Gastrocnemius medialis (tissue), 4 donors: ENCODE measurements around the gene LAMC1. TPM values are rescaled to one million over a fixed set of nuclear protein-coding genes. Genes with fewer than 3 reads are reported as not detected.

ENCODE experiments used
- ATAC-seq, 2 donors: fragments of 150-250 bp; one replicate each; pipeline ENCODE4 v1.9.1; 2016
- DNase-seq, 2 donors: peaks; one replicate each; pipeline ENCODE4 v3.0.0-alpha.2; 2019
- H3K27ac ChIP-seq, 4 donors: fragments of 200-600 bp; sonication (generic); 1 replicate in 1 of 4; 2 replicates in 3 of 4; pipeline ENCODE4 v1.5.1; 2016 to 2018; ENCODE audit warnings: mild to moderate bottlenecking in 2 of 4, moderate library complexity in 1 of 4
- H3K27me3 ChIP-seq, 3 donors: fragments of 200-600 bp; sonication (generic) in 2 of 3; 1 replicate in 1 of 3; 2 replicates in 2 of 3; pipeline versions ENCODE4 v1.5.1 to v1.6.0; 2016 to 2019; ENCODE audit warnings: mild to moderate bottlenecking in 1 of 3, moderate library complexity in 1 of 3
- H3K36me3 ChIP-seq, 2 donors: fragments of 200-600 bp; sonication (generic) in 1 of 2; one replicate each; pipeline ENCODE4 v1.5.1; 2017 to 2018
- H3K4me1 ChIP-seq, 2 donors: fragments of 200-600 bp; sonication (generic) in 1 of 2; one replicate each; pipeline ENCODE4 v1.5.1; 2016 to 2017; ENCODE audit warnings: mild to moderate bottlenecking in 2 of 2
- H3K4me3 ChIP-seq, 4 donors: fragments of 200-600 bp; sonication (generic) in 3 of 4; 1 replicate in 1 of 4; 2 replicates in 3 of 4; pipeline ENCODE4 v1.5.1; 2016 to 2019; ENCODE audit warnings: mild to moderate bottlenecking in 2 of 4
- H3K9me3 ChIP-seq, 3 donors: fragments of 200-600 bp; sonication (generic) in 2 of 3; 1 replicate in 1 of 3; 2 replicates in 2 of 3; pipeline ENCODE4 v1.5.1; 2016 to 2019
- CTCF ChIP-seq, 5 experiments: fragments of 450-650 bp in 3 of 5; fragments of 200-600 bp in 2 of 5; sonication (generic) in 2 of 5; IDR thresholded peaks in 4 of 5; conservative IDR thresholded peaks in 1 of 5; 1 replicate in 4 of 5; 2 replicates in 1 of 5; pipeline ENCODE4 v1.5.1; 2016 to 2019; ENCODE audit warnings: antibody characterized with exemption in 5 of 5, mild to moderate bottlenecking in 3 of 5, moderate library complexity in 3 of 5
- POLR2A ChIP-seq, 2 donors: fragments of 450-650 bp; IDR thresholded peaks; one replicate each; pipeline ENCODE4 v1.6.1; 2017; ENCODE audit warnings: antibody characterized with exemption in 2 of 2, mild to moderate bottlenecking in 2 of 2, moderate library complexity in 2 of 2
- in situ Hi-C, 4 donors: fragments of 200-750 bp; cut with MboI; loops; one replicate each; pipeline versions ENCODE4 v1.15.0 to v1.8.0; 2017; ENCODE audit warnings: low sequenced_read_pairs in 4 of 4
- intact Hi-C: fragments of 100-400 bp; cut with DNase I; formaldehyde crosslinking; loops from one replicate; pipeline ENCODE4 v1.15.1; 2023; ENCODE audit warnings: low total_unique reads
- total RNA-seq, 4 donors: library from RNA; depleted of rRNA; stranded (reverse); fragments of >200 nt; gene quantifications; one replicate each; pipeline versions ENCODE4 v1.1.0 to v1.2.3, GENCODE V29; 2016

LAMC1 gene
- total RNA-seq, 4 donors from 2014 or later, result 96.1 to 161 (median 135) TPM

- no peak for TF ChIP-seq CTCF (IDR thresholded peaks at IDR 0.05 in 4 of 5, conservative IDR thresholded peaks at IDR 0.05 in 1 of 5)
- TF ChIP-seq POLR2A (IDR thresholded peaks at IDR 0.05), result no peak
- ATAC-seq (no peak), DNase-seq (no peak)
- no peaks in the 10 kb centered on the region for H3K9me3 ChIP-seq
- H3K4me3 ChIP-seq, result no peak overlapping the region
- in situ Hi-C loops (no loop called here), intact Hi-C loops (no loop called here)
- H3K27me3 ChIP-seq, result no peaks in the 10 kb centered on the region
- peaks cover 74 to 81% of the 10 kb centered on the region in 2 donors for H3K4me1 ChIP-seq
- peak overlapping the region in 3 of 4 donors; percentile 26 to 63 (median 43) for H3K27ac ChIP-seq
- H3K36me3 ChIP-seq, result no peaks in the 10 kb centered on the region
Observed at GRCh38 chr1:183096351-183096750, 73.1 kb downstream of the LAMC1 start.

- ATAC-seq, result peak; percentile 26 to 44
- peak overlapping the region in 3 of 4 donors; percentile 6 to 63 (median 43) for H3K27ac ChIP-seq
- H3K36me3 ChIP-seq, result no peaks in the 10 kb centered on the region
- no peaks in the 10 kb centered on the region for H3K9me3 ChIP-seq
- no peak for TF ChIP-seq CTCF (IDR thresholded peaks at IDR 0.05 in 4 of 5, conservative IDR thresholded peaks at IDR 0.05 in 1 of 5)
- peaks cover 74 to 81% of the 10 kb centered on the region in 2 donors for H3K4me1 ChIP-seq
- H3K27me3 ChIP-seq, result no peaks in the 10 kb centered on the region
- intact Hi-C loops, result no loop called here
- no peak for DNase-seq
- H3K4me3 ChIP-seq, result peak overlapping the region in 1 of 4 donors; percentile 18
- in situ Hi-C loops, result no loop called here
Observed at GRCh38 chr1:183096894-183097293, 73.7 kb downstream of the LAMC1 start.

- in situ Hi-C loops (no loop called here), intact Hi-C loops (no loop called here)
- peak overlapping the region in 1 of 4 donors; percentile 18 for H3K4me3 ChIP-seq
- no peak for TF ChIP-seq CTCF (IDR thresholded peaks at IDR 0.05 in 4 of 5, conservative IDR thresholded peaks at IDR 0.05 in 1 of 5)
- TF ChIP-seq POLR2A (IDR thresholded peaks at IDR 0.05), result no peak
- no peaks in the 10 kb centered on the region for H3K9me3 ChIP-seq
- no peaks in the 10 kb centered on the region for H3K36me3 ChIP-seq
- H3K27ac ChIP-seq, result peak overlapping the region in 3 of 4 donors; percentile 6 to 63 (median 43)
- no peak for DNase-seq
- no peak for ATAC-seq
- H3K27me3 ChIP-seq, result no peaks in the 10 kb centered on the region
- H3K4me1 ChIP-seq, result peaks cover 76 to 84% of the 10 kb centered on the region in 2 donors
Observed at GRCh38 chr1:183097438-183098051, 74.3 kb downstream of the LAMC1 start.

GRCh38 chr1:183098317-183098716 lies 75.1 kb downstream of the LAMC1 start:
- in situ Hi-C loops, result no loop called here
- Histone ChIP-seq H3K36me3 (no peaks in the 10 kb centered on the region), H3K9me3 (no peaks in the 10 kb centered on the region), H3K4me1 (peaks cover 75 to 91% of the 10 kb centered on the region in 2 donors), H3K27me3 (no peaks in the 10 kb centered on the region), H3K27ac (peak overlapping the region in 3 of 4 donors; percentile 6 to 63 (median 8)), H3K4me3 (no peak overlapping the region)
- no peak for TF ChIP-seq CTCF (IDR thresholded peaks at IDR 0.05 in 4 of 5, conservative IDR thresholded peaks at IDR 0.05 in 1 of 5)
- no peak for TF ChIP-seq POLR2A (IDR thresholded peaks at IDR 0.05)
- intact Hi-C loops, result no loop called here
- no peak for DNase-seq
- no peak for ATAC-seq
